GM18505 (cell line): ENCODE data around the gene DOCK10.

Experiments
- ATAC-seq: cut with Tn5 transposase; IDR thresholded peaks from one replicate; pipeline ENCODE4 v1.9.1; 2021; ENCODE audit not compliant: unreplicated experiment
- POLR2A ChIP-seq: IDR thresholded peaks from 4 replicates; pipeline ENCODE4 v1.6.1; 2011; ENCODE audit warnings: borderline replicate concordance; ENCODE audit not compliant: insufficient read depth, insufficient read length; ENCODE audit errors: extremely low read depth

The DOCK10 gene

DNA sequence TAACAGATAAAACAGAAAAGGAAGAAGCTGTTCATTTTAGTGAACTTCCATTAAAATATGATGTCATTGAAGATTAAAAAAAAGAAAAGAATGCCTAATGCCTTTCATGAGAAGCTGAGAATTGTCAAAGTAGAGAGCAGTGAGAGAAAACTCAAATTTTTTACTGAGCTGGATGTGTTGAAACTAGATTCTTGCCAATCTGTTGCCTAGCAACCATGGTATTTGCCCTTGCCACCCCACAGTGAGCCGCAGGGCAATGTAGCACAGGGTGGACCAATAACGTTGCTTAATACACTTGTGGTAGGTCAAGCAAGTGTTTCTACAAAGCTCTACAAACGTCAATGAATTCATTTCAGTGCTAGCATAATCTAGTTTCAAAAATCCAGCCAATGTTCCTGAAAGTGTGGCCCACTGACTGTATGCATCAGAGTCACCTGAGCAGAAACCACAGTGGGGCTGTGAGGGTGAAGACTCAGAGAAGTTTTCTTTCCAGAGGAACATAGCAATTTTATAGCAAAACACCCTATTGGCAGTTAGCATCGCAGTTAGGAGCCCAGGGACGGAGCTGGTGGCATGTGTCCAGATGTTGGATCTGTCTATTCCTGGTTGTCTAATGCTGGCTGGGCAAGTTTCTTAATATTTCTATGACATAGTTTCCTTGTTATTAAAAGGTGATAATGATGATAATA is 132.2 kb downstream of the DOCK10 start:
- peak; percentile 81 for ATAC-seq
- TF ChIP-seq POLR2A = no peak

DNA sequence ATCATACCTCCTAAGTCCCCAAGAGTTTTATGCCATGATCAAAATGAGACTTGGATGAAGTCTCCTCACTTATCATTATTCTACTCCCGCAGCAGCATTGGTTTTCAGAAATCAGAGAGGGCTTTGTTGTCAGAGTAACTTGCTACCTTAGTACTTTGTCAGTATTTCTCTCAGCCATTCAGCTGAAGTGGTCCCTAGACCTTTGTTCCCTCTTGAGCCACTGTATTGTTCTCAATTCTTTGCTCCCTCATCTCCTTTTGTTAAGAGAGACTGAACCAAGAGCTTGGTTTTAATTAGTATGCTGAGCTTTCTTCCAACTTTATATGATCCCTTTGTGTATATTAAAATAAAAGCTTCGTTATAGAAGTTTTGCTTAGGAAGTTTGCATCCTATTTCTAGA is 133.4 kb downstream of the DOCK10 start:
- TF ChIP-seq POLR2A = no peak
- no peak for ATAC-seq

DNA sequence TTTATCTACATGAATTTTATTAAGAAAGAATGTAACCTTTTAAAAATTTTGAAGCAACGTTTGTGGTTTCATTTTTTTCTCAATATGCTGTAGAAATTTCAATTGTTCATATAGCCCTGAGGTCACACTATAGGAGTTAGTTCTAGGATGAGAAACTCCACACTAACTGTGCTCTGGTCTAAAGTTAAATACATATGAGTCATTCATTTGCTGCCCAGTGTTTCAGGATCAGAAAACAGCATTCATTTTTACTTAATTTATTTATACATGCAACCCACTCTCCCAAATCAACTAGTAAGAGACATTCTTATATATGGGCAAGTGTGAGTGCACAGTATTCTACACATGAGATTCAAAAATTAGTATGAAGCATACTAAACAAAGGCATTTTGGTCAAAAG is 137.9 kb downstream of the DOCK10 start:
- no peak for ATAC-seq
- no peak for TF ChIP-seq POLR2A

DNA sequence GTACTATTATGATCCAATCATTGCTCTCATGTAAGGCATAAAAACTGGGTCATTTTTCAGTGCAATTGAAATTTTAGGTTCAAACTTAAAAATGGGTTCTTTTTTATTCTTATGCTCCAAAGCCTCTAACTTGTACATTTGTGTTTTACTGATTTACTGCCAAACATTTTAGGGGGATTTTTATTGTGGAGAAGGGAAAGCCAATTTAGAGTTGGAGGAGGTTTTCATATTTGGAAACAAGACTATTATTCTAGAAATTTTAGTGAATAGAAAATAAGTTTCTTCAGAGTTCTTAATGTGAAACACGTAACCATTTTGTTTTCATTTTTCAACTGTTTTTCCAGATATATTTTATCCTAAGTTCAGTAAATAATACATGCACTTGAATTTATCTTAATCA is 138.6 kb downstream of the DOCK10 start:
- TF ChIP-seq POLR2A = no peak
- ATAC-seq = no peak

DNA sequence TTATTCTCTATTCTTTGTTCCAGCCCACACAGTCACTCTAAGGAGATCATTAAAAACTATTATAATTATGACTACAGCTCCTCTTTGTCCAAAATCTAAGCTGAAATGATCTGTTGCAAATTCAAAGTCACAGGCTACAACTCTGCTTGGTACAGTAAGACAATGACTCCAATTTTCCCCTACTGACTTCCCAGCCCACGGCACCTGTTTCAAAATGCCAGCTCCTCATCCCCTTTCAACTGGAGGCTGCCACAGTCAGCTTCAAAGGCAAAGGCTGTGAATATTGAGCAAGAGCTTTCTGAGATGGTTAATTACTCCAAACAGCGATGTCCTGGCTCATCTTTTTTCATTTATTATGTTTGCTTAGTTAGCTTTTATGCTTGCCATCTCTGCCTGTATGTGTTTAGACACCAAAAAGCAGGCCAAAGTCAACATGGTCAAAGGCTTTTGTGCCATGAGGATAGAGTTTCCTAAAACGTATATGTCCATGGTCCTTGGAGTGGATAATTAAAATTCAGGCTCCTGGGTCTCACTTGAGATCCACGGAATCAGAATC is 141.1 kb downstream of the DOCK10 start:
- TF ChIP-seq POLR2A = no peak
- no peak for ATAC-seq

DNA sequence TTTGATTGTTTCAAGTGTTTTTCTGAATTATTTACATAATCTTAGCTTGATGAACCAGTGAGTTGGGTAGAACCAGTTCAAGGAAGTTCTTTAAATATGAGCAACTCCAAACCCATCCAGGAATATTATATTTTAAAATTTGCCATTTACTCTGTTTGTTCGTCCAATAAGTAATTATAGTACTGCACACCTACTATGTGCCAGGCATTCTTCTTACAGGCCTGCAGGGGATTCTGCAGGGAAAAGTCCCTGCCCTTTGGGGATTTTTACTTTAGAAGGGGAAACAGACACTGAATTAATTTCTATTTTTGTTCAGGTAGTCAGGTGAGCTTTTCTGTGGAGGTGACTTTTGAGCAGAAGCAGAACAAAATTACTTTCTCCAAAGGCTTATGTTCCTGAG is 146.9 kb downstream of the DOCK10 start:
- no peak for ATAC-seq
- TF ChIP-seq POLR2A = no peak

DNA sequence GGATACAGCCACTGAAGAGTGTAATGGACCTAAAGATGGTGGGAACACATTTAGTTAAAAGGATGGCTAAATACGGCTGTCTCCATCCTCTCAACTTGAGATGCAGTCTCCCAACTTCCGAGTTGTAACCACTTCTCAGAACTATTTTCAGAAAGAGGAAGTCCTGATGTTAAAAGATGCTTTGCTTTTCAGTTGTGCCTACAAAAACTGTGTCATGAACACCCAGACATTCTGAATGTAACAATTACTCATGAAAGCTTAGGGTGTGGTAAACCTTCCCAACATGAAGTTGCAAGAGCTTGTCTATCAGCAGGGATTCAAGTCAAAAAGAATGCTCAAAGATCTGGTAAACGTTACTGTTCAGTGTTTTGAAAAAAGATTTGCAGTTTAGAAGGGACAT is 147.9 kb downstream of the DOCK10 start:
- no peak for TF ChIP-seq POLR2A
- ATAC-seq = peak; percentile 89

DNA sequence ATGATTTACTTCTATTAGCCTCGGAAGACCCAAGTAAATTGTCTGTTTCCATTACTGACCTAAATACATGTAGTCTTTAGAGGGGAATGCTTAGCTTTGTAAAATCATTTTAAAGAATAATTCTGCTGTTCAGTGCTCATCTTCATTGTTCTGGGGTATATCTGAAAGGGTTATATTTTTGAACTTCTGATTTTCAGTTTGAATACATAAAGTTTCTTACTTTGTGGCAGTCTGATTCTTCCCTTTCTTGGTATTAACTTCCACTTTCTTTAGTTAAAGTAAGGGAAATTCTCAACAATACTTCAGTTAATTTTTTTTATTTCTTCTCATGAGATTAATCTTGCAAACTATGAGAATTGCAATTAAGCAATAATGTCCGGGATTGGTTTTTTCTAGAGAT is 148.4 kb downstream of the DOCK10 start:
- no peak for ATAC-seq

DNA sequence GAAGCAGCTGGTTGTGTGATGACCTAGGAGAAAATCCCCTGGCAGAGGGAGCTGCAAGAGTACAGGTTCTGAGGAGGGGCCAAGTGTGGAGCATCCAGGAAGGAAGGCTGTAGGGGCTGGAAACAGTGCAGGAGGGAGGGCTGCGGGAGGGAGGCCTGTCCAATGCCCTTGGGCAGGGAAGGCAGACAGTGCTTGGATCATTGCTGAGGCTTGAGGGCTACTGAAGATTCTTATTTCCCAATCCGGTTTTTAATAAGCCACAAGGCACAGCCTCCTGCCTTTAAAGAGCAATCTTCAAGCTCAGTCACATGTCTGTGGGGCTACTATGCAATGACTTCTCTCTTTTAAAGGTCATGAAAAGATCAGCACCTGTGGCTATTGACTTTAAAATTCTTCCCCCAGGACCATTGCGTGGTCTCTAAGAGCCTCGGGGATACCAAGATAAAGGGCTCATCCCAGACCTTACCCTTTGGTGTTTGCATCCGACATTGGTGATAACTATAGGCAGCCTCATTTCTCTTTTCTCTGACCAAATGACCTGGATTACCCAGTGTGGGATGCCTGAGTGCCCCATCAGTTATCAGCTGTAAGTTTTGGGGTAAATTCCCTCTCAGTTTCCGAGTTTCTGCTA is 149.6 kb downstream of the DOCK10 start:
- no peak for TF ChIP-seq POLR2A
- ATAC-seq = no peak

More for the DNA sequence above, 148.4 kb downstream of the DOCK10 start:
- TF ChIP-seq POLR2A = no peak

DNA sequence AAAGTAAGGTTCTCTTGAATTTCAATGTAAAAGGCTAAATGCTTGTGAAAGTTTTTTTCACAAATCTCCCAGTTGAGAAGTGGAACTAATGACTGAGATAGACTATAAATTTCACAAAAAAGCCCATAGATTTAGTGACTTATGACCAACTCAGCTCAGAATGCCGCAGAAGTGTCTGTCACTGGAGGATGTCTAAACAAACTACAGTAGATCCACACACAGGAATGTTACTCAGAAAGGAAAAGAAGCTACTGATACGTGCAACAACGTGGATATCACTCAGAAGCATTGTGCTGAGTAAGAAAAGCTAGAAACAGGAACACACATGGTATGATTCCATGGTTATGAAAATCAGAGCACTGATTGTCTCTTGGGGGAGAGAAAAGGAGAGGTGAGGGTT is 151.9 kb downstream of the DOCK10 start:
- no peak for TF ChIP-seq POLR2A
- no peak for ATAC-seq

DNA sequence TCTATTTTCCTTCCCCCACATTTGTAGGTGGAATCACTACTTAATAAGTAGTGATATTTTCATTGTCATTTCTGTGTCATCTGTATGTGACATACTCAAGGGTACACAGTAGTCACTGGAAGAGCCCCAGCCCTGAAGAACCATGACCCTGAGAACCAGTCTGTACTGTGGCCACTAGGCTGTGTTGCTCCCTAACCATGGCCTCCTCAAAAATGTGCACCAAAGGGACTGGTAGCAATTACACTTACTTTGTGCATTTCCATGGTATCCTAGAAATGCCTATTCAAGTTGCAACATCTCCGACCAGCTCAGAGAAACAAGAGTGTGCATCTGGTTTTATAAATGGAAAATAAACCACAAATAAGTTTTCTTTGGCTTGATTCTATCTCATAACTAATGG is 155.1 kb downstream of the DOCK10 start:
- no peak for TF ChIP-seq POLR2A
- ATAC-seq = no peak

DNA sequence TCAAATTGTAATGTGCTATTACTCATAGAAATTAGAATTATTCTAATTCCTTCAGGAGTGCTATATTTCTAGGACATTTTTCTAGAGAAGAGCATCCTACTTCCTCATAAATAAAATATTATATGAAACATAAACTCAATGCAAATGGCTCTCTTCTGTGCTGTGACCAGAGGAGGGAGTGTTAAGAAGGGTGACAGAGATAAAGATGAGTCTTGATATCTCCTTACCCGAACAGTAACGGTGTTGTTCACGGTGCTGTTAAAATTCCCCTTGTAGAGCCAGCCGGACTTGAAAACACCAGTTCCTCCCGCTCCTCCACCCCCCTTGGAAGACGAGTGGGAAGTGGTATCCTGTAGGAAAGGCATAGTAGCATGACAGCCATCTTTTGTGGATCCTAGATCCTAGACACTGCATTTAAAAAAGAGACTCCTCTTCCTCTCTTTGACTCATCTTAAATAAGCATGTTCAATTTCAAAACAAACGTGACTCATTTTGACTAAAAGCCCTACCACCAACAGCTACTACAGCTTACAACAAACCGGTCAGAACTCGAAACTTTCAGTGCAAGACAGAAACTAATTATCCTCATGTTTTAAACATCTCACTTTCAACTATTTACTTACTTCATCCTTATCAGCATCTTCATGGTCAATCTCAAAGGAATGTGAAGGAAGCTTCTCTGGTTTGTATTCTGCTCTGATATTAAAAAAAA is 156.3 kb downstream of the DOCK10 start:
- peak; percentile 77 for ATAC-seq
- TF ChIP-seq POLR2A = no peak

DNA sequence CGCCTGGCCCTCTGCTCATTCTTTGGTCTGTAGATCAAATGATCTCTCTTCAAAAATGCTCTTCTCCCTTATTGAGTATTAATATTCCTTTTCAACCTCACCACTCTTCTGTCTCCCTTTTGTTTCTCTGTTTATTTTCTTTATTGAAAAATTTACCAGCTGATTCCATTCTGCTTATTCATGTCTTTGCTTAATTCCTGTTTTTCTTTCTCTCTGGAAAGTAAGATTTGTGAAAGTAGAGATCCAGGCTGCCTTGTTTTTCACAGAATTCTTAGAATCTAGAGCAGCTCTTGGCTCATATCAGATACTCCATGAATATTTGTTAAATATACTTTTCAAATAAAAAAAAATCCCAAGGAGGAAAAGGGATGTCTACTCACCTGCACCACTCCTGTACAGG is 157.0 kb downstream of the DOCK10 start:
- no peak for TF ChIP-seq POLR2A
- ATAC-seq = no peak

DNA sequence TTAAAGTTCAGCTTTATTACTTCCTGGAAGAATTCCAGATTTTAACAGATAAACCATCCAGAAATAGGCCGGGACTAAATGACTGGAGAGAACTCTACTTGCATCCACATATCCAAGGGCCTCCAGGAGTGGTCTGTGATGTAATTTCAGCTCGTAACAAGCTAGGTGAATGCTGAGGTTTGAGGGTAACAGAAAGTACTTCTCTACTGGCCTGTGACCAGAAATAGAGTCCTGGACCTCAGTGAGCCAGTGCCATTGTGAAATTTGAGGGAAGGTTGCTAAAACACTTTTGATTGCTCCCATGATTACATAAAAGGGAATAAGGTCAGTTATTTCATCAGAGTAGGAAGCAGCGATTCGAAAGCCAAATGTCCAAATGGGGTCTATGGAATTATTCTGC is 158.1 kb downstream of the DOCK10 start:
- no peak for TF ChIP-seq POLR2A
- no peak for ATAC-seq

DNA sequence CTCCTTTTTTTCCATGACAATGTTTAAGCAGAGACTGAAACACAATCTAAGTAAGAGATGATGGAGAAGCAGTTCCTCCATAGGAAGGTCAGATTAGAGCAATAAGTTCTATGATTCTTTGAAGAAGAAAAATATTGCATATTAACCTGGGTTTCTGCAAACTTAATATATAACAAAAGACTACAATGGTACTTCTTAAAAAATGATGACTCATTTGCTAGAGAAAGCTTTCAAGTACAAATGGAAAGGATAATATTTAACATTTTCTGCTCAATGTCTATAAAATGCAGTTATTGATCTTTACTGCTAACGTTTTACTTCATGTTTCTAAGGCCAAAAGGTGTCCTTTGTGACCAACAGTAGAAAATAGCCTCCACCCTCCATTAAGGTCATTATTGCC is 158.6 kb downstream of the DOCK10 start:
- ATAC-seq = no peak
- TF ChIP-seq POLR2A = no peak

DNA sequence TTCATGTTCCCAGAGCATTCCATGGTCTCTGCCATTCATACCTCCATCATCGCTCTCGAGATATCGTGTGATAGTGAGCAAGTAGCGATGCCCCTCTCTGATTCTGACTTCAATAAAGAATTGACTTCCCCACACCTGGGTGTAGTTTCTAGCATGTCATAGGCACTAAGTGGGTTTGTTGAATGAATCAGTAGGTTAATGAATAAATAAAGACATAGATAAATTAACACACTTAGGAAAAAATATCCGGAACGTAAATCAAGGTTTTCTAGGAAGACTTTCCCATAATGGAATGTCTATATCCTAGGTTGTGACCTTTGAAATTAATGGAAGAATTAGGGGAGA is 159.1 kb downstream of the DOCK10 start:
- ATAC-seq = no peak
- no peak for TF ChIP-seq POLR2A
